OCI-LY7 (cell line): ENCODE measurements around the gene SCARF2. TPM values are rescaled to one million over a fixed set of nuclear protein-coding genes. Genes with fewer than 3 reads are reported as not detected.

Source experiments
- Bru-seq: library from RNA; stranded (reverse); fragments of 400-500 nt; gene quantifications from one replicate; lab custom pipeline; 2021; lab: Mats Ljungman, UMichigan
- BruChase-seq, 2 experiments: library from RNA; stranded (reverse); fragments of 400-500 nt; gene quantifications; one replicate each; lab custom pipeline; 2021; lab: Mats Ljungman, UMichigan
- BruUV-seq: library from RNA; stranded (reverse); fragments of 400-500 nt; replicated peaks from 2 replicates; lab custom pipeline; 2021; lab: Mats Ljungman, UMichigan
- CTCF ChIA-PET: fragments of 300-600 bp; sonication (Branson Sonifier 250); formaldehyde crosslinking; loops from one replicate; lab custom pipeline; 2022; ENCODE audit warnings: antibody characterized with exemption; ENCODE audit not compliant: unreplicated experiment; lab: Charles Lee
- POLR2A ChIA-PET: fragments of 300-600 bp; sonication (Branson Sonifier 250); formaldehyde crosslinking; loops from one replicate; lab custom pipeline; 2022; ENCODE audit warnings: antibody characterized with exemption; lab: Charles Lee
- DNase-seq: peaks from one replicate; pipeline ENCODE4 v3.0.0-alpha.2; 2015; ENCODE audit warnings: low spot score
- H2AFZ ChIP-seq: fragments of 200-600 bp; sonication (generic), shearing (Covaris generic); 2 replicates; pipeline ENCODE4 v1.6.1; 2014; ENCODE audit warnings: mild to moderate bottlenecking, antibody characterized with exemption, low read length, moderate library complexity
- H3K27ac ChIP-seq: fragments of 200-600 bp; sonication (generic); 2 replicates; pipeline ENCODE4 v1.5.1; 2014; ENCODE audit warnings: mixed run types, low read depth, mild to moderate bottlenecking, moderate library complexity, low read length, inconsistent platforms; ENCODE audit not compliant: poor library complexity, severe bottlenecking
- H3K36me3 ChIP-seq: fragments of 200-600 bp; sonication (generic); 2 replicates; pipeline ENCODE4 v1.6.1; 2014; ENCODE audit warnings: mild to moderate bottlenecking, antibody characterized with exemption, low read length, moderate library complexity, mixed read lengths; ENCODE audit not compliant: insufficient read depth
- H3K4me1 ChIP-seq: fragments of 200-600 bp; sonication (generic); 2 replicates; pipeline ENCODE4 v1.5.1; 2014; ENCODE audit warnings: mild to moderate bottlenecking, low read length; ENCODE audit not compliant: insufficient read depth, poor library complexity, severe bottlenecking
- H3K4me2 ChIP-seq: fragments of 200-600 bp; sonication (generic); 2 replicates; pipeline ENCODE4 v1.6.1; 2014; ENCODE audit warnings: mild to moderate bottlenecking, low read length
- H3K4me3 ChIP-seq: fragments of 200-600 bp; sonication (generic); 2 replicates; pipeline ENCODE4 v1.5.1; 2014; ENCODE audit warnings: mild to moderate bottlenecking, low read depth, low read length; ENCODE audit not compliant: poor library complexity, severe bottlenecking
- H3K79me2 ChIP-seq: fragments of 200-600 bp; sonication (generic); 2 replicates; pipeline ENCODE4 v1.6.1; 2016; ENCODE audit warnings: low read depth, mild to moderate bottlenecking, low read length, moderate library complexity, mixed read lengths; ENCODE audit not compliant: insufficient read depth
- H3K9me2 ChIP-seq: fragments of 200-600 bp; sonication (generic); 2 replicates; pipeline ENCODE4 v1.6.1; 2016; ENCODE audit warnings: mild to moderate bottlenecking, low read length, mixed read lengths; ENCODE audit not compliant: insufficient read depth
- H3K9me3 ChIP-seq: fragments of 200-600 bp; sonication (generic); 2 replicates; pipeline ENCODE4 v1.6.1; 2014; ENCODE audit warnings: mild to moderate bottlenecking, mixed run types, low read length, mixed read lengths
- H4K20me1 ChIP-seq: fragments of 200-600 bp; sonication (generic); 2 replicates; pipeline ENCODE4 v1.6.1; 2014; ENCODE audit warnings: mild to moderate bottlenecking, antibody characterized with exemption, low read length, moderate library complexity, mixed read lengths; ENCODE audit not compliant: insufficient read depth
- CTCF ChIP-seq: fragments of 200-600 bp; sonication (generic); conservative IDR thresholded peaks from 2 replicates; pipeline ENCODE4 v1.5.1; 2014; ENCODE audit warnings: mild to moderate bottlenecking, antibody characterized with exemption, low read length, moderate library complexity, mixed read lengths
- EZH2phosphoT487 ChIP-seq: fragments of 200-600 bp; sonication (generic); IDR thresholded peaks from 2 replicates; pipeline ENCODE4 v1.6.1; 2018; ENCODE audit warnings: low read depth, borderline replicate concordance, mild to moderate bottlenecking, mixed run types, antibody characterized with exemption, low read length, moderate library complexity, mixed read lengths
- intact Hi-C: fragments of 100-400 bp; cut with micrococcal nuclease; formaldehyde crosslinking; loops from one replicate; pipeline ENCODE4 v1.10.0; 2022; ENCODE audit not compliant: unreplicated experiment
- long read RNA-seq: library from polyadenylated mRNA; stranded (forward); transcript quantifications from one replicate; pipeline ENCODE4 v2.0.0, GENCODE V29; 2022
- total RNA-seq, 2 experiments: library from RNA; depleted of rRNA in 1 of 2; stranded (reverse); fragments of >200 nt in 1 of 2; shearing (Covaris generic) in 1 of 2; gene quantifications; 2 replicates each; pipeline ENCODE4 v1.2.3, GENCODE V29; 2014 to 2022

Gene SCARF2, protein sequence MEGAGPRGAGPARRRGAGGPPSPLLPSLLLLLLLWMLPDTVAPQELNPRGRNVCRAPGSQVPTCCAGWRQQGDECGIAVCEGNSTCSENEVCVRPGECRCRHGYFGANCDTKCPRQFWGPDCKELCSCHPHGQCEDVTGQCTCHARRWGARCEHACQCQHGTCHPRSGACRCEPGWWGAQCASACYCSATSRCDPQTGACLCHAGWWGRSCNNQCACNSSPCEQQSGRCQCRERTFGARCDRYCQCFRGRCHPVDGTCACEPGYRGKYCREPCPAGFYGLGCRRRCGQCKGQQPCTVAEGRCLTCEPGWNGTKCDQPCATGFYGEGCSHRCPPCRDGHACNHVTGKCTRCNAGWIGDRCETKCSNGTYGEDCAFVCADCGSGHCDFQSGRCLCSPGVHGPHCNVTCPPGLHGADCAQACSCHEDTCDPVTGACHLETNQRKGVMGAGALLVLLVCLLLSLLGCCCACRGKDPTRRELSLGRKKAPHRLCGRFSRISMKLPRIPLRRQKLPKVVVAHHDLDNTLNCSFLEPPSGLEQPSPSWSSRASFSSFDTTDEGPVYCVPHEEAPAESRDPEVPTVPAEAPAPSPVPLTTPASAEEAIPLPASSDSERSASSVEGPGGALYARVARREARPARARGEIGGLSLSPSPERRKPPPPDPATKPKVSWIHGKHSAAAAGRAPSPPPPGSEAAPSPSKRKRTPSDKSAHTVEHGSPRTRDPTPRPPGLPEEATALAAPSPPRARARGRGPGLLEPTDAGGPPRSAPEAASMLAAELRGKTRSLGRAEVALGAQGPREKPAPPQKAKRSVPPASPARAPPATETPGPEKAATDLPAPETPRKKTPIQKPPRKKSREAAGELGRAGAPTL
- 1.0 and 1.2 TPM in 2 replicates for total RNA-seq (2014; rRNA removed; shearing (Covaris generic))
- total RNA-seq (2022): 2.2 and 3.2 TPM in 2 replicates
- percentile 32 among the genes with signal in this experiment for Bru-seq, nascent RNA
- percentile 41 among the genes with signal in this experiment for BruChase-seq, experiment 1, labeled RNA remaining after a 6-hour chase
- percentile 34 among the genes with signal in this experiment for BruChase-seq, experiment 2, labeled RNA remaining after a 2-hour chase
- long read RNA-seq, partial matches to known transcripts: 0 of 5 reads
- long read RNA-seq, other reads (novel, unspliced or antisense): 5 of 5 reads

- BruUV-seq: no TSS peak
- Histone ChIP-seq H3K9me2 (no peaks in the 10 kb centered on the region), H3K79me2 (no peaks in the 10 kb centered on the region), H2AFZ (no peak within 1 kb of the TSS), H3K4me1 (no peaks in the 10 kb centered on the region), H3K27ac (no peak within 1 kb of the TSS), H3K4me2 (no peak within 1 kb of the TSS), H4K20me1 (no peaks in the 10 kb centered on the region), H3K36me3 (no peaks in the 10 kb centered on the region), H3K4me3 (no peak within 1 kb of the TSS), H3K9me3 (no peaks in the 10 kb centered on the region)
- ChIA-PET CTCF (no interaction called here), POLR2A (no interaction called here)
- DNase-seq: no peak
- intact Hi-C loops: no loop called here
- no peak for TF ChIP-seq EZH2phosphoT487
- no peak for TF ChIP-seq CTCF
These were observed at the start of gene SCARF2 for GRCh38 chr22:20437613-20438426. TSS of gene SCARF2 (minus strand) at chr22:20437825. CDS start at chr22:20437754, 71 bp downstream.

DNA sequence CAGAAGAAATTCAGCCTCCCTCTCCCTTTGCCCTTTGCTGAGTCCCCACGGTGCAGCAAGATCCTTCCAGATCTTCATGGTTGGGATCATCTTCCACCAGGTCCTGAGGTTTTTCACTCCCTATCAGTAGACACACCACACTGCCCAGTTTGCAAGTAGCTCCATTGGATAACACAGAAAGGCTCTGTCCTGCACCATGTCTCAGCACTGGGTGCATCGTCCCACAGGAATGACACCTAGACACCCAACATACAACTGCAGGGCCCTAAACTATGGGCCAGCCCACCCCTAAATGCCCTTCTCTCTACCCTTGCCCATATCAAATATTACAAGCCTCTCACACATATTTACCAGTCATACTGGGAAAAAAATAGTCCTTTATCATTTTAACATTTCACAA lies 48.6 kb upstream of the SCARF2 start:
- TF ChIP-seq EZH2phosphoT487 (no peak), CTCF (no peak)
- Histone ChIP-seq H4K20me1 (no peaks in the 10 kb centered on the region), H3K27ac (no peak overlapping the region), H3K4me2 (no peak overlapping the region), H3K79me2 (no peaks in the 10 kb centered on the region), H3K4me1 (no peaks in the 10 kb centered on the region), H3K4me3 (no peak overlapping the region), H2AFZ (no peak overlapping the region), H3K36me3 (no peaks in the 10 kb centered on the region), H3K9me3 (no peaks in the 10 kb centered on the region), H3K9me2 (no peaks in the 10 kb centered on the region)
- intact Hi-C loops: no loop called here
- no peak for DNase-seq
- POLR2A ChIA-PET: no interaction called here
- BruUV-seq: no TSS peak
- CTCF ChIA-PET: no interaction called here
